GM12892 (cell line): ENCODE measurements around the gene PPP2R2B.
"Not testable (repeated sequence)": the region's sequence is repeated elsewhere in the genome, so short reads cannot be mapped to it uniquely, and the experiment has no call there.

Source experiments
- DNase-seq: peaks from one replicate; pipeline ENCODE4 v3.0.0; 2011; ENCODE audit not compliant: insufficient read length
- FAIRE-seq: peaks from 2 replicates; lab custom pipeline; 2011; peaks lifted over from hg19 to GRCh38; lab: Jason Lieb, UNC
- POLR2A ChIP-seq: IDR thresholded peaks from 2 replicates; pipeline ENCODE4 v1.6.1; 2011; ENCODE audit warnings: low read depth, low read length, control low read depth
- POLR2AphosphoS5 ChIP-seq: IDR thresholded peaks from 2 replicates; pipeline ENCODE4 v1.6.1; 2011; ENCODE audit warnings: low read depth, low read length, control low read depth
- TAF1 ChIP-seq: IDR thresholded peaks from 2 replicates; pipeline ENCODE4 v1.6.1; 2011; ENCODE audit warnings: low read depth, mild to moderate bottlenecking, control low read depth, low read length, borderline replicate concordance

PPP2R2B gene

GRCh38 chr5:146632620-146633322 lies 245.8 kb downstream of the PPP2R2B start:
- DNase-seq (no peak), FAIRE-seq (no peak)
- TF ChIP-seq POLR2AphosphoS5 (no peak), TAF1 (no peak), POLR2A (no peak)

DNA sequence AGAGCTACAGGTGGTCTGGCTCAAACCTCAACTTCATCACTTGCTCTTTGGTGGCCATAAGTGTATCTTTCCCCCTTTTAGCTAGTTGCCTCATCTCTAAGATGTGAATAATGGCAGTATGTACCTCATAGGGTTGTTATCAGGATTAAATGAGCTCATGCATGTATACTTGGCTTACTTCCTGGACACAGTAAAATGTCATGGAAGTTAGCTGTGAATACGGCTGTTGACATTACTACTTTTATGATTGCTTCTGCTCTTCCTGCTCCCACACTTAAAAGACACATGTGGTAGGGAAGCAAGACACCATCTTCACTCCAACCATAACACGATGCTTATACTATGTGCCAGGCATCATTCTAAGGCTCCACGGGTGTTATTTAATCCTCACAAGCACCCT lies 248.1 kb downstream of the PPP2R2B start:
- DNase-seq (no peak), FAIRE-seq (no peak)
- TF ChIP-seq POLR2A = no peak
- TF ChIP-seq TAF1 = no peak
- no peak for TF ChIP-seq POLR2AphosphoS5

- DNase-seq (no peak), FAIRE-seq (no peak)
- no peak for TF ChIP-seq TAF1
- no peak for TF ChIP-seq POLR2AphosphoS5
- no peak for TF ChIP-seq POLR2A
These were observed 249.6 kb downstream of the PPP2R2B start for GRCh38 chr5:146628950-146629349.

DNA sequence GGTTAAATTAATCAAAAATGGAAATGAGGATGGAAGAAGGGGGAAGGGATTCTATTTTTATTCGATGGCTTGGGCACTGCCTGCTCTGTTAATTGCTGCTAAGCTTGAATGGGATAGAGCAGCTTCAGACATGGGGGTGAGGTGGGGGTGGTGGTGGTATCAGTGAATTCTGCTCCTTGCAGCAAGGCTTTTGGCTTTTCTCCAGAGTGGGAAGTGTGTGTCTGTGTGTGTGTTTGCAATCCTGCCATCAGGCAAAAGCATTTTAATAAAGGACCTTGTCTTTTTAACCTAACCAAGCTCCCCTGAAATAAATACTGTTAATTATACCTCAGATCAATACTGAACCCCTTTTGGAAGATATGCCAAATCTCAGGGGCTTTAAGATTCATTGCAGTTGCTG lies 251.6 kb downstream of the PPP2R2B start:
- TF ChIP-seq TAF1 = no peak
- no peak for TF ChIP-seq POLR2AphosphoS5
- TF ChIP-seq POLR2A = no peak
- FAIRE-seq (no peak), DNase-seq (no peak)

DNA sequence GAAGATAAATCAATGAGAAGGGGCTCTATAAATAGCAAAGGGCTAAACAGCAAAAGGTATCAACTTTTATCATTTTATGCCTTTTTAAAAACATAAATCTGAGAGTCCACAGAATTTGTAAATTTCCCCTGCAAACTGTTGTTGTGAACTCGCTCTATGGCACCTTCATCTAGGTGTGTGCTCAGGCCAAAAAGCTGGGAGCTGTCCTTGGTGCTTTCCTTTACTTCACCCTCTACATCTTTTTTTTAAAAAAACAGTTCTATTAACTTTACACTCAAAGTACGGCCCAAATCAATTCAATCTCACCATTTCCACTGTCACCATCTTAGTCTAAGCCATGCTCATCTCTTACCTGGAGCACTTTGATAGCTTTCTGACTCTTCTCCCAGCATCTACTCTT lies 254.4 kb downstream of the PPP2R2B start:
- DNase-seq (no peak), FAIRE-seq (no peak)
- no peak for TF ChIP-seq POLR2A
- TF ChIP-seq POLR2AphosphoS5 = no peak
- no peak for TF ChIP-seq TAF1

DNA sequence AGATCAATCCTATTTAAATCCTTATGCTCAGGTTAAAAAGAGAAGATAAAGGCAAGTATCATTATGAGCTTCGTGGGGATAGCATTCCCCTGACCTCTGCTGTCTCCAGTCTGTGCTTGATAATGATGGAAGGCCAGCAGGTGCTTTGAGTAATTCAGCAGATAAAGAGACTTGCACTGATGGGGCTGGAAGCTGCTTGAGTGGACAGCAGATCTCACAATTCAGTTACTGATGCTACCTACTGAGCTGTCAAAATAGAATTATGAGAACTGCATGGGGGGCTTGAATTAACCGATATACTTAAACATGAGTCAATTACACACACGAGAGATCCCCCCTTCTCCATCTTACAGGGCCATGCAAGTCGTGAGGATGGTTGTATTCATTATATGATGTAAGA lies 254.9 kb downstream of the PPP2R2B start:
- TF ChIP-seq POLR2AphosphoS5 (no peak), TAF1 (no peak), POLR2A (no peak)
- DNase-seq (no peak), FAIRE-seq (no peak)

GRCh38 chr5:146623009-146623408 lies 255.5 kb downstream of the PPP2R2B start:
- FAIRE-seq (no peak), DNase-seq (no peak)
- TF ChIP-seq POLR2A = no peak
- no peak for TF ChIP-seq POLR2AphosphoS5
- TF ChIP-seq TAF1 = no peak

- FAIRE-seq = no peak
- DNase-seq = no peak
- TF ChIP-seq POLR2A (no peak), TAF1 (no peak), POLR2AphosphoS5 (no peak)
These were observed 256.2 kb downstream of the PPP2R2B start for GRCh38 chr5:146622391-146622790.

DNA sequence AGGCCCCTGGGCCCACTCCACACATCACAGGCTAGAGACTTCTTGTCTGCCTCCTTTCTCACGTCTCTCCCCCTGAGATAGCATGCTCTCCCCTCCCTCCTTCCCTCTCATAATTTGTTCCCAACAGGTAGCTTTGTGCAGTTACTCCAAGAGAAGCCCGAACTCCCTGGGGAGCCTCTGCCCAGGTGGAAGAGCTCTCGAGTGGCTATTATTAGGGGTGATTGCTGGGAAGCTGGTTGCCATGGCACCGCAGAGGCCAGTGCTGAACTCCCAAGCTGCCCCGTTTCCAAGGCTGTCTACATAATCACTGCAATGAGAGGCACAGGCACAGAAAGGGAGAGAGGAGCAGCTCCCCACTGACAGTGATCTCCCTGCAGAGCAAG lies 257.9 kb downstream of the PPP2R2B start:
- no peak for FAIRE-seq
- DNase-seq = no peak
- TF ChIP-seq POLR2AphosphoS5 (no peak), TAF1 (no peak), POLR2A (no peak)

DNA sequence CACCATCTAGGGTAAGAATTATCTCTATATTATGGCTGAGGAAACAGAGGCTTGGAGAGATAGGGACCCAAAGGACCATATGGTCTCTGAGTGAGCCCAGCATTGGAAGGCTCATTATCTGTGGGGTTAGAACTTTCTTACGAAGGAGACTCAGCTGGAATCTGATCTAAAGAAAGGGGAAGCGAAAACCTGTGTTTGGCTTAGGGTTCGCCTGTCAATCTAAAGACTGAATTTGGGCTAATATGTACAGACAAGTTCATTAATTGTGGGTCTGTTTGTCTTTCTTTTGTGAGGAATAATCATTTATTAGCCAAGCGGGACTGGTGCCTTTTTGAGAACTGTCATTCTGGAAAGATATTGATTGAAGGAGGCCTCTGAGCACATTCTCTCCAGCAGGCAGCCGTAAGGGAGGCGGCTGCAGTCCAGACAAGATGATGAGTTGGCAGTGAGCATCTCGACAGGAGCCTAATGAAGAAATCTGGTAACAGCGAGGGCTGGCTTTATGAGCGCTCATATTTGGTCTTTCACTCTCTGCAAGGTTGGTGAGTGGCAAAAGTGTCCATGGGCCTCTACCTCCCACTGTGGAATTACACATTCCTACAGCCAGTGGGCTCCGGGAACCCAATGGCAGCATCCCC lies 258.4 kb downstream of the PPP2R2B start:
- DNase-seq = no peak
- TF ChIP-seq POLR2AphosphoS5 (no peak), POLR2A (no peak), TAF1 (no peak)

DNA sequence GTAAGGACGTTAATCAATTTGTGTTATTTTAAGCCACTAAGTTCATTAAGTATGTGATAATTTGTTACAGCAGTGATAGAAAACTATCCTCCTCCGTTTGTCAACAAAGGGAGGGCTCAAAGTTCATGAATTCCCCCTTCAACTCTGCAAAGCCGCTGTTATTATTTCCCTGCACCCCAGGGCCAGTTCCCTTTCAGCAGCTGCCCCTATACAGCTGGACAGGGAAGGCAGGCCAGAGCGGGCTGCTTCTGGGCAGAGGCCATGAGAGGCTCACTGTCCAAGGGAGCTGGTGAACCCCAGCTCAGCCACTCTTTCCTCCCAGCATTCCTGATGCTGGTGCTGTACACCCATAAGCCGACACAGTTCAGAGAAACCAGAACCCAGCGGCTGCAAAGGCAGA lies 260.1 kb downstream of the PPP2R2B start:
- TF ChIP-seq POLR2A (no peak), TAF1 (no peak), POLR2AphosphoS5 (no peak)
- no peak for FAIRE-seq
- no peak for DNase-seq

More for the DNA sequence above, 258.4 kb downstream of the PPP2R2B start:
- FAIRE-seq = no peak

- not testable (repeated sequence) for DNase-seq, FAIRE-seq
These were observed 268.8 kb downstream of the PPP2R2B start for GRCh38 chr5:146609731-146610130.

DNA sequence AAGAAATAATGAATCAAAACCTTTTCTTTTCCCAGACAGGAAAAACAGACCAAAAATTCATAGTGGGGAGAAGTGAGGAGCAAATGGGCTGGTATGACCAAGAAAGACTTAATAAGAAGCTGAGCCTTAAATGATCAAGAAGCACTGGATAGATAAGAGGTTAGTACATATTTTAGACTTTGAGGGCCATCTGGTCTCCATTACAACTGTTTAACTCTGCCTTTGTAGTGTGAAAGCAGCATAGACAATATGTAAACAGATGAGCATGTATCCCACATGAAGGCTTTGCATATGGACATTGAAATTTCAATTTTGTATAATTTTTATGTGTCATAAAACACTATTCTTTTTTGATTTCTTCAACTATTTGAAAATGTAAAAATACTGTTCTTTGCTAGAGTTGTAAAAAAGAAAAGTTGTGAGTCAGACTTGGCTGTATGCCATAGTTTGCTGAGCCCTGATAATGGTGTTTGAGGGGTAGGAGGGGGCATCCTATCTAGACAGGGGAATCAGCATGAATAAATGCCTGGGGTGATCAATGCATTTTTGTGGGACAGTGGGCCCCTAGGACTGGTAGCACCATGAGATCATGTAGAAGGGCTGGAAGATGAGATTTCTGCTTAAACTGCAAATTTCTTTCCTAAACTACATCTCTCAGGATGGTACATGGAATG lies 270.8 kb downstream of the PPP2R2B start:
- FAIRE-seq = no peak
- no peak for TF ChIP-seq POLR2AphosphoS5
- TF ChIP-seq POLR2A = no peak
- TF ChIP-seq TAF1 = no peak
- DNase-seq = no peak
